Nephron (organoid): ENCODE measurements around the gene CD101.

Experiments
- H3K27ac Mint-ChIP-seq, 3 experiments: 2 replicates each; pipeline ENCODE4 v1.8.0; 2020; ENCODE audit warnings: mixed read lengths in 3 of 3, mild to moderate bottlenecking in 2 of 3, moderate library complexity in 1 of 3
- H3K27me3 Mint-ChIP-seq: 2 replicates; pipeline ENCODE4 v1.8.0; 2021; ENCODE audit warnings: low read depth, mild to moderate bottlenecking, moderate library complexity, mixed read lengths
- H3K36me3 Mint-ChIP-seq: 2 replicates; pipeline ENCODE4 v1.8.0; 2020; ENCODE audit warnings: low read depth, mixed read lengths
- H3K4me1 Mint-ChIP-seq: 2 replicates; pipeline ENCODE4 v1.8.0; 2020; ENCODE audit warnings: mixed read lengths
- H3K4me3 Mint-ChIP-seq, 3 experiments: 2 replicates each; pipeline ENCODE4 v1.8.0; 2020; ENCODE audit warnings: mild to moderate bottlenecking in 3 of 3, mixed read lengths in 3 of 3, moderate library complexity in 2 of 3
- H3K9me3 Mint-ChIP-seq: 2 replicates; pipeline ENCODE4 v1.8.0; 2020; ENCODE audit warnings: mixed read lengths
- CTCF ChIP-seq, 3 experiments: fragments of 200-600 bp; sonication (generic); IDR thresholded peaks; one replicate each; pipeline ENCODE4 v1.5.0; 2021; ENCODE audit warnings: antibody characterized with exemption in 3 of 3; ENCODE audit not compliant: unreplicated experiment in 3 of 3

Gene CD101

GRCh38 chr1:117038236-117038635 is 36.7 kb downstream of the CD101 start:
- TF ChIP-seq CTCF (IDR thresholded peaks at IDR 0.05; ENCODE audit: unreplicated experiment in 3 of 3) = no peak
- Mint-ChIP-seq H3K4me1 (peaks cover 40% of the 10 kb centered on the region), H3K36me3 (peaks cover 10% of the 10 kb centered on the region), H3K27me3 (no peaks in the 10 kb centered on the region), H3K27ac (no peak overlapping the region), H3K9me3 (peaks cover 6% of the 10 kb centered on the region), H3K4me3 (no peak overlapping the region)

- no peak for TF ChIP-seq CTCF (IDR thresholded peaks at IDR 0.05; ENCODE audit: unreplicated experiment in 3 of 3)
- Mint-ChIP-seq H3K4me3 (no peak overlapping the region), H3K36me3 (peaks cover 11% of the 10 kb centered on the region), H3K27ac (no peak overlapping the region), H3K4me1 (peaks cover 18% of the 10 kb centered on the region), H3K27me3 (no peaks in the 10 kb centered on the region), H3K9me3 (peaks cover 6% of the 10 kb centered on the region)
Measured at GRCh38 chr1:117044217-117044616, 42.7 kb downstream of the CD101 start.

- Mint-ChIP-seq H3K4me1 (peaks cover 18% of the 10 kb centered on the region), H3K36me3 (peaks cover 8% of the 10 kb centered on the region), H3K27me3 (no peaks in the 10 kb centered on the region), H3K27ac (peak overlapping the region in 2 of 3 experiments; percentile 72 to 75), H3K4me3 (peak overlapping the region in 1 of 3 experiments; percentile 49), H3K9me3 (peaks cover 6% of the 10 kb centered on the region)
- no peak for TF ChIP-seq CTCF (IDR thresholded peaks at IDR 0.05; ENCODE audit: unreplicated experiment in 3 of 3)
Measured at GRCh38 chr1:117045644-117046043, 44.1 kb downstream of the CD101 start.

- Mint-ChIP-seq H3K4me3 (no peak overlapping the region), H3K27me3 (no peaks in the 10 kb centered on the region), H3K36me3 (peaks cover 4% of the 10 kb centered on the region), H3K9me3 (peaks cover 3% of the 10 kb centered on the region), H3K27ac (no peak overlapping the region), H3K4me1 (peaks cover 23% of the 10 kb centered on the region)
- TF ChIP-seq CTCF (IDR thresholded peaks at IDR 0.05; ENCODE audit: unreplicated experiment in 3 of 3) = no peak
Measured at GRCh38 chr1:117046781-117047180, 45.2 kb downstream of the CD101 start.

- TF ChIP-seq CTCF (IDR thresholded peaks at IDR 0.05; ENCODE audit: unreplicated experiment in 3 of 3) = no peak
- H3K4me1 Mint-ChIP-seq = peaks cover 23% of the 10 kb centered on the region
- no peaks in the 10 kb centered on the region for H3K27me3 Mint-ChIP-seq
- no peak overlapping the region for H3K4me3 Mint-ChIP-seq
- peak overlapping the region in 1 of 3 experiments; percentile 4 for H3K27ac Mint-ChIP-seq
- H3K36me3 Mint-ChIP-seq = peaks cover 4% of the 10 kb centered on the region
- H3K9me3 Mint-ChIP-seq = peaks cover 3% of the 10 kb centered on the region
Measured at GRCh38 chr1:117047271-117047670, 45.7 kb downstream of the CD101 start.

GRCh38 chr1:117049857-117050256 is 48.3 kb downstream of the CD101 start:
- H3K36me3 Mint-ChIP-seq = no peaks in the 10 kb centered on the region
- H3K27me3 Mint-ChIP-seq = no peaks in the 10 kb centered on the region

More at GRCh38 chr1:117049857-117050256, 48.3 kb downstream of the CD101 start:
- no peak overlapping the region for H3K27ac Mint-ChIP-seq
- no peak overlapping the region for H3K4me3 Mint-ChIP-seq
- H3K9me3 Mint-ChIP-seq = no peaks in the 10 kb centered on the region
- H3K4me1 Mint-ChIP-seq = peaks cover 23% of the 10 kb centered on the region
- TF ChIP-seq CTCF (IDR thresholded peaks at IDR 0.05; ENCODE audit: unreplicated experiment in 3 of 3) = no peak
